ENCODE measurements around the gene RHBDL3.

The RHBDL3 gene

DNA sequence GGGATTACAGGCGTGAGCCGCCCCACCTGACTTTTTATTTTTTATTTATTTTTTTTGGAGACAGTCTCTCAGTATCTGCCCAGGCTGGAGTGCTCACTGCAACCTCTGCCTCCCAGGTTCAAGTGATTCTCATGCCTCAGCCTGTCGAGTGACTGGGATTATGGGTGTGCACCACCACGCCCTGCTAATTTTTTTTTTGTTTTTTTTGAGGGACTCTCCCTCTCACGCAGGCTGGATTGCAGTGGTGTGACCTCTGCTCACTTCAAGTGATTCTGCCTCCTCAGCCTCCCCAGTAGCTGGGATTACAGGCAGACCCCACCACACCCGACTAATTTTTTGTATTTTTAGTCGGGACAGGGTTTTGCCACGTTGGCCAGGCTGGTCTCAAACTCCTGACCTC, 92.0 kb downstream of the RHBDL3 start:
- DNase-seq (ENCODE audit: low spot score): no peak

- DNase-seq (ENCODE audit: low spot score): no peak
Observed at GRCh38 chr17:32361270-32361669, 95.6 kb downstream of the RHBDL3 start.

- DNase-seq (ENCODE audit: low spot score): no peak
Observed at GRCh38 chr17:32370426-32370825, 104.8 kb downstream of the RHBDL3 start.
